ENCODE data around the gene SOX30. TPM values are rescaled to one million over a fixed set of nuclear protein-coding genes. Genes with fewer than 3 reads are reported as not detected.

The SOX30 gene
- total RNA-seq, 4 donors from 2014 or later: not detected

DNA sequence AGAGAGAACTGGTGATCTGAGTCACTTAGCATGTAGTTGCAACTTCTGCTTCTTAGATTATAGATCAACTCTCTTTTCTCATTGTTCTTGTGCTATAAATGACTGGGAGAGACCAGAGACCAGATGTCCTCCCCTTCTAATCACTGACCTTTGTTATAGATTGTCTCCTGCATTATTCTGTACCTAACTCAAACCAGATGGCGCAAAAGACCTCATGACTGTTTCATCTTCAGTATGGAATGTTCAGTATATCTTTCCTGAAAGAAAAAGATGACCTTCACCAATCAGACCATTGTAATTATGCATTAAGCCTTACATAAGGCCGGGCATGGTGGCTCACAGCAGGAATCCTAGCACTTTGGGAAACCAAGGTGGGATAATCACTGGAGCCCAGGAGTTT lies 46.2 kb downstream of the SOX30 start:
- intact Hi-C loops (cut with DNase I): no loop called here
- no peaks in the 10 kb centered on the region for H3K9me3 ChIP-seq
- peaks cover 0 to 28% (median 0%) of the 10 kb centered on the region in 3 donors for H3K4me1 ChIP-seq
- H3K4me3 ChIP-seq: no peak overlapping the region
- WGBS, 2 donors: 96 to 100% methylated on average over 2 of the region's 2 CpGs
- H3K27me3 ChIP-seq: no peaks in the 10 kb centered on the region
- H3K27ac ChIP-seq: no peak overlapping the region
- no peak for DNase-seq
- no peaks in the 10 kb centered on the region for H3K36me3 ChIP-seq
- TF ChIP-seq, protein P1, sequence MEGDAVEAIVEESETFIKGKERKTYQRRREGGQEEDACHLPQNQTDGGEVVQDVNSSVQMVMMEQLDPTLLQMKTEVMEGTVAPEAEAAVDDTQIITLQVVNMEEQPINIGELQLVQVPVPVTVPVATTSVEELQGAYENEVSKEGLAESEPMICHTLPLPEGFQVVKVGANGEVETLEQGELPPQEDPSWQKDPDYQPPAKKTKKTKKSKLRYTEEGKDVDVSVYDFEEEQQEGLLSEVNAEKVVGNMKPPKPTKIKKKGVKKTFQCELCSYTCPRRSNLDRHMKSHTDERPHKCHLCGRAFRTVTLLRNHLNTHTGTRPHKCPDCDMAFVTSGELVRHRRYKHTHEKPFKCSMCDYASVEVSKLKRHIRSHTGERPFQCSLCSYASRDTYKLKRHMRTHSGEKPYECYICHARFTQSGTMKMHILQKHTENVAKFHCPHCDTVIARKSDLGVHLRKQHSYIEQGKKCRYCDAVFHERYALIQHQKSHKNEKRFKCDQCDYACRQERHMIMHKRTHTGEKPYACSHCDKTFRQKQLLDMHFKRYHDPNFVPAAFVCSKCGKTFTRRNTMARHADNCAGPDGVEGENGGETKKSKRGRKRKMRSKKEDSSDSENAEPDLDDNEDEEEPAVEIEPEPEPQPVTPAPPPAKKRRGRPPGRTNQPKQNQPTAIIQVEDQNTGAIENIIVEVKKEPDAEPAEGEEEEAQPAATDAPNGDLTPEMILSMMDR (IDR thresholded peaks at IDR 0.05): no peak
- TF ChIP-seq POLR2A (IDR thresholded peaks at IDR 0.05): no peak

DNA sequence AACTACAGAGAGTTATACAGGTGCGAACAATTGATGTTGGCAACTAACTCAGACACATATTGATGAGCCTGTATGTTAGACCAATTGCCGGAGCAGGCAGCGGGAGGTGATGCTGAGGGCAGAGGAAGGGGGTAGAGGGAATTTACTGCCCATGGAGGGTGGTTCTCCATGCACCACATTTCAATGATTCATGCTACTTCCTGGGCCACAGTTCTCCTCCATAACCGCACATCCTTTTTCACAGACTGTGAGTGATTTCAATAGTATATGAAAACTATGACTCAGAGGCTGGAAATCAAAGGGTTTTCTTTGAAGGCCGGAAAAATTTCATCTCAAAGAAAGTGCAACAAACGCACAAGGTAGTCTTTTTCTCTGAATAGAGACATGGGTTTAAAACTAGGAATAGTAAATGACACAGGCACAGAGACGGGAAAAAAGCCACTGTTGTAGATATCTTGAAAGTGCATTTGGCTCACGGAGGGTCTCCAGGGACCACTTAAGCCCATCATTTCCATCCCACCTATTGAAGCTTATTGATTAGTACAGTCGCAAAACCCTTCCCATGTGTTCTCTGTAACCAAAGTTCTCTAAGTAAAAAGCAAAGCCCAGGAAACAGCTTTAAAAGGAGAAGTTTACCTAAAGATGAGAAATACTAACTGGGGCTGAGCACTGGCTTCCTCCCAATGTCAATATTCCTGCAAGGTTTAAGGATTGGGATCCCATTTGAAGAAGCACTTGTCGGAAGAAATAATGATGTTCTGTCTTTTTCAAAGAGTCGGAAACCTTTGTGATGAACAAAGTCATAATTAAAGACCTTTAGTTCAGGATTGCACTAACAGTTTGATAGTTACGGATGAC lies 48.7 kb downstream of the SOX30 start:
- Histone ChIP-seq H3K27ac (no peak overlapping the region), H3K4me1 (peaks cover 0 to 28% (median 0%) of the 10 kb centered on the region in 3 donors), H3K36me3 (no peaks in the 10 kb centered on the region), H3K4me3 (no peak overlapping the region), H3K9me3 (no peaks in the 10 kb centered on the region), H3K27me3 (no peaks in the 10 kb centered on the region)
- intact Hi-C loops (cut with DNase I): no loop called here
- 61 to 66% methylated on average over 12 of the region's 12 CpGs for WGBS, 2 donors
- no peak for DNase-seq
- no peak for TF ChIP-seq POLR2A (IDR thresholded peaks at IDR 0.05)
- TF ChIP-seq, protein P1 (IDR thresholded peaks at IDR 0.05): no peak

DNA sequence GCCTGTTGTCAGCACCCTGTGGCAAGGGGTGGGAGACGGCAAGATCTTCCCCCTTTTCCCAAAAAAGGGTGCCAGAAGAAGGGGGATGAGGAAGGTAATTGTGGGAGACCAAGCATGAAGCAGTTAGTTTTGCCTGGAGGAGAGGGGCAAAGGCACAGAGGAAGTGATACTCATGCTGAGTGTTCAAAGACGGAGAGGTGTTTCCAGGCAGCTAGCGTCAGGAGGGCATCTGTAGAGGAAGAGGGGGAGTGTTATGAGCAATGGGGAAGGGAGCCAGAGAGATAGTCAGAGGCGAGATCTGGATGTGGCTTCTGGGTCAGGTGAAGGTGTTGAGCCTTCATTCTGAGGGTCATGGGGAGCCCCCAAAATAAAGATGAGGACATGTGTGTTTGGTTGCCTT lies 49.7 kb downstream of the SOX30 start:
- DNase-seq: no peak
- H3K36me3 ChIP-seq: no peaks in the 10 kb centered on the region
- no peak overlapping the region for H3K4me3 ChIP-seq
- no peaks in the 10 kb centered on the region for H3K9me3 ChIP-seq
- 65 to 76% methylated on average over 3 to 4 of the region's 4 CpGs for WGBS, 2 donors
- intact Hi-C loops (cut with DNase I): no loop called here
- no peak overlapping the region for H3K27ac ChIP-seq
- no peaks in the 10 kb centered on the region for H3K27me3 ChIP-seq
- H3K4me1 ChIP-seq: peaks cover 0 to 17% (median 0%) of the 10 kb centered on the region in 3 donors
- TF ChIP-seq, protein P1 (IDR thresholded peaks at IDR 0.05): no peak
- no peak for TF ChIP-seq POLR2A (IDR thresholded peaks at IDR 0.05)

DNA sequence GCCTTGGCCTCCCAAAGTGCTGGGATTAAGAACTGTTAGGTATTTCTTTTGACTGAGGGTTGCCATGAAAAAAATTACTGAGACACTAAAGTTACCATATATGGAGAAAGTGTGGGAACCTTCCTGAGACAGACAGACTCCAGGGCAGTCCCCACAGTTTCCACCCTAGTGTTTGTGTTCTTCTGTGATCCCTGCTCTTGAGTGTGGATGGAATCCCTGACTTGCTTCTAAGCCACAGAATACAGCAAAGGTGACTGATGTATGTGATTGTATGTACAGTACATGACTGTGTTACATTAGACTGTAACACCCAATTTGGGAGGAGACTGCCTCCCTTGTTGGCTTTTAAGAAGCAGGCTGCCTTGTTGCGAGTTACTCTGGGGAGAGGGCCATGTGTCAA lies 52.0 kb downstream of the SOX30 start:
- no peaks in the 10 kb centered on the region for H3K27me3 ChIP-seq
- intact Hi-C loops (cut with DNase I): no loop called here
- no peak for DNase-seq
- no peaks in the 10 kb centered on the region for H3K9me3 ChIP-seq
- WGBS, 2 donors: 67 to 92% methylated on average over 1 of the region's 1 CpG
- no peak for TF ChIP-seq POLR2A (IDR thresholded peaks at IDR 0.05)
- TF ChIP-seq, protein P1 (IDR thresholded peaks at IDR 0.05): no peak
- H3K36me3 ChIP-seq: no peaks in the 10 kb centered on the region
- no peak overlapping the region for H3K27ac ChIP-seq
- no peak overlapping the region for H3K4me3 ChIP-seq
- H3K4me1 ChIP-seq: peaks cover 0 to 11% (median 0%) of the 10 kb centered on the region in 3 donors

DNA sequence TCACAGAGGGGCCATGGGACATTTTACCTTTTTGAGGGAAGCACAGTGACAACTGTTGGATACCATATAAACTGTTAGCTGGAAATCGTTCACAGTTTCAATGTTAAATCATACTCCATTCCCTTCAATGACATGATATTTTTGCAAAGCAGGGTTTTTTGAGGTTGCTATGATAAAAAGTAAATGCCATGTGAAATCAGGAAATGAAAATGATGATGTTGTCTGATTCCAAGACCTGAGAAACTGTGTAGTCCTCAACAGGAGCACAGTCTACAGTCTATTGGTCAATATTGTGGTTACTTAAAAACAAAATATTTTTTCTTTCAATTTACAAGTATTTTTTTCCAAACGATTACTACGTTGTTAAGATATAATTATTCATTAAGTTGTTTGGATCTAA lies 52.7 kb downstream of the SOX30 start:
- no peak for DNase-seq
- Histone ChIP-seq H3K4me1 (peaks cover 0 to 11% (median 0%) of the 10 kb centered on the region in 3 donors), H3K4me3 (no peak overlapping the region), H3K36me3 (no peaks in the 10 kb centered on the region), H3K27me3 (no peaks in the 10 kb centered on the region), H3K9me3 (no peaks in the 10 kb centered on the region), H3K27ac (no peak overlapping the region)
- intact Hi-C loops (cut with DNase I): no loop called here
- TF ChIP-seq, protein P1 (IDR thresholded peaks at IDR 0.05): no peak
- TF ChIP-seq POLR2A (IDR thresholded peaks at IDR 0.05): no peak
- 72 to 76% methylated on average over 3 of the region's 3 CpGs for WGBS, 2 donors

All from esophagus squamous epithelium (tissue), 5 donors.